Activated CD8-positive, alpha-beta memory T cell treated with anti-CD3 and anti-CD28 coated beads, Interleukin-2, amount 50 U/mL, for 1 hour (primary cell): ENCODE measurements around the gene HEXD.
"Not testable (repeated sequence)": the region's sequence is repeated elsewhere in the genome, so short reads cannot be mapped to it uniquely, and the experiment has no call there.

Experiments
- DNase-seq: peaks from one replicate; pipeline ENCODE4 v3.0.0-alpha.2; 2020; ENCODE audit errors: extremely low read depth

The HEXD gene

GRCh38 chr17:82418001-82418986 is at the start of gene HEXD, which contains the start of gene OGFOD3:
Gene HEXD (plus strand): TSS chr17:82418347. CDS start chr17:82419800, 1,453 bp downstream.
Gene OGFOD3 (minus strand): TSS chr17:82418586. CDS start chr17:82418485, 101 bp downstream.
- DNase-seq, result peak; percentile 50

GRCh38 chr17:82369211-82369610 is 48.9 kb upstream of the HEXD start:
- DNase-seq, result no peak

- no peak for DNase-seq
These were observed 47.4 kb upstream of the HEXD start for GRCh38 chr17:82370471-82371332.

GRCh38 chr17:82371333-82372248 is 46.6 kb upstream of the HEXD start, which contains the start of gene UTS2R:
Gene UTS2R (plus strand): TSS chr17:82371765. CDS start chr17:82374325, 2,560 bp downstream.
- no peak for DNase-seq

- DNase-seq, result no peak
These were observed 45.7 kb upstream of the HEXD start for GRCh38 chr17:82372249-82373071.

GRCh38 chr17:82373072-82373452 is 45.1 kb upstream of the HEXD start:
- not testable (repeated sequence) for DNase-seq

- no peak for DNase-seq
These were observed 44.2 kb upstream of the HEXD start for GRCh38 chr17:82373731-82374625.

- no peak for DNase-seq
These were observed 43.4 kb upstream of the HEXD start for GRCh38 chr17:82374626-82375331.

GRCh38 chr17:82375359-82376041 is 42.6 kb upstream of the HEXD start:
- no peak for DNase-seq

GRCh38 chr17:82376042-82376730 is 42.0 kb upstream of the HEXD start:
- no peak for DNase-seq

GRCh38 chr17:82377294-82377693 is 40.9 kb upstream of the HEXD start:
- not testable (repeated sequence) for DNase-seq

- DNase-seq, result no peak
These were observed 40.0 kb upstream of the HEXD start for GRCh38 chr17:82377924-82378740.

- no peak for DNase-seq
These were observed 39.5 kb upstream of the HEXD start for GRCh38 chr17:82378741-82379021.

- no peak for DNase-seq
These were observed 37.1 kb upstream of the HEXD start for GRCh38 chr17:82380860-82381702.

- DNase-seq, result not testable (repeated sequence)
These were observed 36.5 kb upstream of the HEXD start for GRCh38 chr17:82381703-82382009.
